ENCODE measurements around the gene GVQW3.

DNA sequence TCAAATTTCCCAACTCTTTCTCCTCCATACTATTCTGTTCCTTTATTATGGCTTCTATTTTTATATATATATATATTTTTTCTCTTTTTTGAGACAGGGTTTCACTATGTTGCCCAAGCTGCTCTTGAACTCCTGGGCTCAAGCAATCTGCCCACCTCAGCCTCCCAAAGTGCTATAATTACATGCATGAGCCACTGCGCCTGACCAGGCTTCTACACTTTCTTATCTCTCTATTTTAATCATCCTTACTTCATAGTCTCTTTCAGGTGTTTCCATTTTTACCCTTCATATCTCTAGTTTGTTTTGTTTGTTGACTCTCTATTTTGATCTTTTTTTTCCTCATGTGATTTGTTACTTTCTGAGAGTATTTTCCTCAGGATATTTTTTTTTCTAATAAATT lies 19.8 kb downstream of the GVQW3 start:
- TF ChIP-seq POLR2A (IDR thresholded peaks at IDR 0.05) (no peak), CTCF (IDR thresholded peaks at IDR 0.05) (no peak)
